ENCODE results near the gene KIRREL3. TPM values are rescaled to one million over a fixed set of nuclear protein-coding genes. Genes with fewer than 3 reads are reported as not detected.

The KIRREL3 gene
- total RNA-seq, 2 donors from 2014 or later = 0.28 TPM; not detected in 1

- 73% methylated on average over 10 of the region's 10 CpGs for WGBS
- TF ChIP-seq POLR2A (IDR thresholded peaks at IDR 0.05) (no peak), POLR2AphosphoS5 (IDR thresholded peaks at IDR 0.05) (no peak), CTCF (IDR thresholded peaks at IDR 0.05) (no peak)
- DNase-seq (ENCODE audit: low spot score) = no peak
- Histone ChIP-seq H3K27me3 (replicated peaks; ENCODE audit: insufficient read depth) (no peaks in the 10 kb centered on the region), H3K4me3 (no peak overlapping the region), H3K27ac (no peak overlapping the region), H3K4me1 (replicated peaks) (no peaks in the 10 kb centered on the region), H3K9me3 (no peaks in the 10 kb centered on the region), H3K36me3 (no peaks in the 10 kb centered on the region)
- intact Hi-C loops (cut with DNase I) = no loop called here
These were observed 403.5 kb downstream of the KIRREL3 start for GRCh38 chr11:126597041-126597440.

GRCh38 chr11:126596474-126596873 is 404.1 kb downstream of the KIRREL3 start:
- Histone ChIP-seq H3K27ac (no peak overlapping the region), H3K9me3 (no peaks in the 10 kb centered on the region), H3K36me3 (no peaks in the 10 kb centered on the region), H3K4me3 (no peak overlapping the region), H3K27me3 (replicated peaks; ENCODE audit: insufficient read depth) (no peaks in the 10 kb centered on the region), H3K4me1 (replicated peaks) (no peaks in the 10 kb centered on the region)
- TF ChIP-seq POLR2AphosphoS5 (IDR thresholded peaks at IDR 0.05) (no peak), CTCF (IDR thresholded peaks at IDR 0.05) (no peak), POLR2A (IDR thresholded peaks at IDR 0.05) (no peak)
- intact Hi-C loops (cut with DNase I) = no loop called here
- DNase-seq (ENCODE audit: low spot score) = no peak
- 96% methylated on average over 3 of the region's 3 CpGs for WGBS

- 100% methylated on average over 3 of the region's 3 CpGs for WGBS
- intact Hi-C loops (cut with DNase I) = no loop called here
- no peaks in the 10 kb centered on the region for H3K4me1 ChIP-seq (replicated peaks)
- no peak for DNase-seq (ENCODE audit: low spot score)
- no peaks in the 10 kb centered on the region for H3K36me3 ChIP-seq
- no peak for TF ChIP-seq POLR2AphosphoS5 (IDR thresholded peaks at IDR 0.05)
- TF ChIP-seq CTCF (IDR thresholded peaks at IDR 0.05) = no peak
- TF ChIP-seq POLR2A (IDR thresholded peaks at IDR 0.05) = no peak
- no peaks in the 10 kb centered on the region for H3K27me3 ChIP-seq (replicated peaks; ENCODE audit: insufficient read depth)
- H3K4me3 ChIP-seq = no peak overlapping the region
- H3K9me3 ChIP-seq = no peaks in the 10 kb centered on the region
- H3K27ac ChIP-seq = no peak overlapping the region
These were observed 405.0 kb downstream of the KIRREL3 start for GRCh38 chr11:126595560-126595959.

- 85% methylated on average over 9 of the region's 9 CpGs for WGBS
- TF ChIP-seq POLR2AphosphoS5 (IDR thresholded peaks at IDR 0.05) (no peak), POLR2A (IDR thresholded peaks at IDR 0.05) (no peak), CTCF (IDR thresholded peaks at IDR 0.05) (no peak)
- intact Hi-C loops (cut with DNase I) = no loop called here
These were observed 405.6 kb downstream of the KIRREL3 start for GRCh38 chr11:126594921-126595367.

GRCh38 chr11:126592496-126593410 is 407.8 kb downstream of the KIRREL3 start:
- intact Hi-C loops (cut with DNase I) = no loop called here
- H3K27ac ChIP-seq = no peak overlapping the region
- no peak for TF ChIP-seq CTCF (IDR thresholded peaks at IDR 0.05)
- TF ChIP-seq POLR2AphosphoS5 (IDR thresholded peaks at IDR 0.05) = no peak
- TF ChIP-seq POLR2A (IDR thresholded peaks at IDR 0.05) = no peak
- no peaks in the 10 kb centered on the region for H3K4me1 ChIP-seq (replicated peaks)
- H3K36me3 ChIP-seq = no peaks in the 10 kb centered on the region
- DNase-seq (ENCODE audit: low spot score) = no peak
- H3K27me3 ChIP-seq (replicated peaks; ENCODE audit: insufficient read depth) = no peaks in the 10 kb centered on the region
- no peaks in the 10 kb centered on the region for H3K9me3 ChIP-seq
- WGBS = 80% methylated on average over 21 of the region's 21 CpGs
- no peak overlapping the region for H3K4me3 ChIP-seq

More at GRCh38 chr11:126594921-126595367, 405.6 kb downstream of the KIRREL3 start:
- H3K27ac ChIP-seq = no peak overlapping the region
- H3K4me1 ChIP-seq (replicated peaks) = no peaks in the 10 kb centered on the region
- no peaks in the 10 kb centered on the region for H3K36me3 ChIP-seq
- H3K27me3 ChIP-seq (replicated peaks; ENCODE audit: insufficient read depth) = no peaks in the 10 kb centered on the region
- no peaks in the 10 kb centered on the region for H3K9me3 ChIP-seq
- DNase-seq (ENCODE audit: low spot score) = no peak
- H3K4me3 ChIP-seq = no peak overlapping the region

Data from prostate gland (tissue), 2 donors.